ENCODE data around the gene DBH. TPM values are rescaled to one million over a fixed set of nuclear protein-coding genes. Genes with fewer than 3 reads are reported as not detected.
A peak's percentile ranks its signal among the peaks of the same experiment; 100 is the strongest.

DBH gene
- total and polyA plus RNA-seq, 2 donors from 2014 or later: 0.39 TPM; not detected in 1

DNA sequence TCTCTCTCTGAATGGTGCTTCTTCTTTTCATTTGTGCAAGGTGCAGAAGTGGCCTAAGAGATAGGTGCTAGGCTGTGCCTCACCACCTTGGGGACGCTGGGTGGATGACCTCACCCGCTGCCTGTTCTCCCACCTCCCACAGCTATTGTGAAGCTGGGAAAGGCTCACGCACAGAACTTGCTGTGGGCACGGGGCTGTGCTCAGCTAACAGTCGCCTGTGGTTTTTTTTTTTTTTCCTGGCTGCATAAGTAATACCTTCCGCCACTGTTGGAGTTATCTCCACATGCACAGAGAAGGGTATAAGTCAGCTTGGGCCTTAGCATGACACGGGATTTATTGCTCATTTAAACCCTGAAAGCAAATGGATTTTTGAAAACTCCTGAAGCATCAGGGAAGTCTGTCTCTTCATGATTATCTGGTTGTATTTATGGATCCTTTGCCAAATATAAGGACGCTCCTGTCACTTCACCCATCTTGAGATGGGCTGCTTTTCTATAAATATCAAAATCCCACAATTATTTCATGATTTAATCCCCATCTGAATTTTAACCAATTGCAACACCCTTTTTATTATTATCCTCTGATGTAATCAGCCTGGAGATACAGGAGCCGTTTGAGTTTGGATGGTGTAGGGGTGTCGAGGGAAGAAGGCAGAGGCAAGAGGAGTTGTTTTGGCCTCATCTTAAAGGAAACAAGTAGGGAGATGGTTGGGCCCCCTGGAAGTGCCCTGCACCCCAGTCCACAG lies 9.0 kb downstream of the DBH start:
- Histone ChIP-seq H3K36me3 (ENCODE audit: control insufficient read depth in 2 of 3, insufficient read depth in 3 of 3, low read length in 3 of 3) (no peaks in the 10 kb centered on the region), H3K27ac (ENCODE audit: low read depth in 2 of 2, low read length in 2 of 2) (no peak overlapping the region), H3K9me3 (ENCODE audit: control insufficient read depth in 2 of 3, insufficient read depth in 1 of 3, low read length in 3 of 3) (no peaks in the 10 kb centered on the region), H3K4me3 (ENCODE audit: low read length in 3 of 3) (no peak overlapping the region), H3K27me3 (ENCODE audit: control insufficient read depth, insufficient read depth, low read length) (no peaks in the 10 kb centered on the region), H3K4me1 (ENCODE audit: control insufficient read depth in 2 of 3, insufficient read depth in 2 of 3, low read depth in 1 of 3, low read length in 3 of 3) (no peaks in the 10 kb centered on the region), H3K9ac (ENCODE audit: low read length in 3 of 3) (no peak overlapping the region)
- intact Hi-C loops (cut with DNase I): no loop called here
- DNase-seq: peak in 1 of 5 donors; percentile 13
- TF ChIP-seq, protein P1, sequence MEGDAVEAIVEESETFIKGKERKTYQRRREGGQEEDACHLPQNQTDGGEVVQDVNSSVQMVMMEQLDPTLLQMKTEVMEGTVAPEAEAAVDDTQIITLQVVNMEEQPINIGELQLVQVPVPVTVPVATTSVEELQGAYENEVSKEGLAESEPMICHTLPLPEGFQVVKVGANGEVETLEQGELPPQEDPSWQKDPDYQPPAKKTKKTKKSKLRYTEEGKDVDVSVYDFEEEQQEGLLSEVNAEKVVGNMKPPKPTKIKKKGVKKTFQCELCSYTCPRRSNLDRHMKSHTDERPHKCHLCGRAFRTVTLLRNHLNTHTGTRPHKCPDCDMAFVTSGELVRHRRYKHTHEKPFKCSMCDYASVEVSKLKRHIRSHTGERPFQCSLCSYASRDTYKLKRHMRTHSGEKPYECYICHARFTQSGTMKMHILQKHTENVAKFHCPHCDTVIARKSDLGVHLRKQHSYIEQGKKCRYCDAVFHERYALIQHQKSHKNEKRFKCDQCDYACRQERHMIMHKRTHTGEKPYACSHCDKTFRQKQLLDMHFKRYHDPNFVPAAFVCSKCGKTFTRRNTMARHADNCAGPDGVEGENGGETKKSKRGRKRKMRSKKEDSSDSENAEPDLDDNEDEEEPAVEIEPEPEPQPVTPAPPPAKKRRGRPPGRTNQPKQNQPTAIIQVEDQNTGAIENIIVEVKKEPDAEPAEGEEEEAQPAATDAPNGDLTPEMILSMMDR (IDR thresholded peaks at IDR 0.05; ENCODE audit: borderline replicate concordance, extremely low read depth, insufficient read depth): no peak
- no peak for FAIRE-seq

DNA sequence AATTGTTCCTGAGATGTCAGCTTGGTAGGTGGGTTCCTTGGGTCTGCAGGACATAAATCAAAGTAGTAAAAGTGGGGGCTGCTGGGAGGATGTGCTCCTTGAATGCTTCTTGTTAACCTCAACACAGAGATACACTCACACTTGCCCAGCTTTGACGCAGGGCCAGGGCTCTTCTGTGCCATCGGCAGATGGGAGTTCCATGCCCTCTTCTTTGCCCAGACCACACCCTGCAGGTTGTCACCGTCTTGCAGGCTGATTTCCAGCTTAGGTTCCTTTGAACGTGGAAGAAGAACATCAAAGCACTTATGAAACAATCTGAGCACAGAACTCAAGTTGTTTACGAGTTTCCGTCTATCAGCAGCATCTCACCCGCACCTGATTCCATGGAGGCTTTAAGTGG lies 11.0 kb downstream of the DBH start:
- no peak overlapping the region for H3K4me3 ChIP-seq (ENCODE audit: low read length in 3 of 3)
- FAIRE-seq (no peak), DNase-seq (peak in 1 of 5 donors; percentile 10)
- H3K9ac ChIP-seq (ENCODE audit: low read length in 3 of 3): no peak overlapping the region
- no peaks in the 10 kb centered on the region for H3K4me1 ChIP-seq (ENCODE audit: control insufficient read depth in 2 of 3, insufficient read depth in 2 of 3, low read depth in 1 of 3, low read length in 3 of 3)
- intact Hi-C loops (cut with DNase I): no loop called here
- H3K27ac ChIP-seq (ENCODE audit: low read depth in 2 of 2, low read length in 2 of 2): no peak overlapping the region
- H3K36me3 ChIP-seq (ENCODE audit: control insufficient read depth in 2 of 3, insufficient read depth in 3 of 3, low read length in 3 of 3): no peaks in the 10 kb centered on the region
- TF ChIP-seq, protein P1 (IDR thresholded peaks at IDR 0.05; ENCODE audit: borderline replicate concordance, extremely low read depth, insufficient read depth): no peak
- no peaks in the 10 kb centered on the region for H3K9me3 ChIP-seq (ENCODE audit: control insufficient read depth in 2 of 3, insufficient read depth in 1 of 3, low read length in 3 of 3)
- no peaks in the 10 kb centered on the region for H3K27me3 ChIP-seq (ENCODE audit: control insufficient read depth, insufficient read depth, low read length)

DNA sequence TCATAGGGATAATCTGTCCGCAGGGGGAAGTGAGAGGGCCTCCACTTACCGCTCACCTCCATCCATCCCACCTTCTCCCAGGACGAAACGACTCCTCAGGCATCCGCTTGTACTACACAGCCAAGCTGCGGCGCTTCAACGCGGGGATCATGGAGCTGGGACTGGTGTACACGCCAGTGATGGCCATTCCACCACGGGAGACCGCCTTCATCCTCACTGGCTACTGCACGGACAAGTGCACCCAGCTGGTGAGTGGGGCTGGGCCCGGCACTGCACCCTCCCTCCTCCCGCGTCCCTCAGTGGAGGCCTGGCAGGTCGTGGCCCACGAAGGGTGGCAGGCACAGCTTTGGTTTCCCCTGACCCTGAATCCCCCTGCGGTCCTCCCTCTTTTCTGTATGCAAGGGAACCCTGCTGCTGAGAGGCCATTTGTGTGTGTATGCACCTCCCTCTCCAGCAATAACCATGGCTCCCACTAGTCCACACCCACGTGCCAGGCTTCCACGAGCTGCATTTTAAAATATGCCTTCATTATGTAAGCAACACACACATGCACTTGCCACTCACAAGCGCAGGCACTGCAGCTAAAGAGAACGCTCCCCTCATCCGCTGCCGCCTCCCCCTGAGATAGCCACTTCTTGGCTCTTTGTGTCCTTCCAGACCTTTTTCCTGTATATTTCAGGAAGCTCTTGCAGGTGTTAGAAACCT lies 11.8 kb downstream of the DBH start:
- Histone ChIP-seq H3K4me3 (ENCODE audit: low read length in 3 of 3) (no peak overlapping the region), H3K9ac (ENCODE audit: low read length in 3 of 3) (no peak overlapping the region), H3K36me3 (ENCODE audit: control insufficient read depth in 2 of 3, insufficient read depth in 3 of 3, low read length in 3 of 3) (no peaks in the 10 kb centered on the region), H3K9me3 (ENCODE audit: control insufficient read depth in 2 of 3, insufficient read depth in 1 of 3, low read length in 3 of 3) (no peaks in the 10 kb centered on the region), H3K27ac (ENCODE audit: low read depth in 2 of 2, low read length in 2 of 2) (no peak overlapping the region), H3K27me3 (ENCODE audit: control insufficient read depth, insufficient read depth, low read length) (no peaks in the 10 kb centered on the region), H3K4me1 (ENCODE audit: control insufficient read depth in 2 of 3, insufficient read depth in 2 of 3, low read depth in 1 of 3, low read length in 3 of 3) (no peaks in the 10 kb centered on the region)
- DNase-seq: peak in 1 of 5 donors; percentile 67
- intact Hi-C loops (cut with DNase I): no loop called here
- TF ChIP-seq, protein P1 (IDR thresholded peaks at IDR 0.05; ENCODE audit: borderline replicate concordance, extremely low read depth, insufficient read depth): no peak
- FAIRE-seq: no peak

All from kidney (tissue), 14 donors.